Testis (tissue), 2 donors: ENCODE results near the gene RBM6.

Experiments used
- POLR2A ChIP-seq: fragments of 450-650 bp; IDR thresholded peaks from one replicate; pipeline ENCODE4 v1.6.1; 2017; ENCODE audit warnings: antibody characterized with exemption, mild to moderate bottlenecking, moderate library complexity
- TF ChIP-seq, protein P1 (sequence below), 3 experiments: fragments of 450-650 bp in 2 of 3; fragments of 200-600 bp in 1 of 3; sonication (generic) in 1 of 3; IDR thresholded peaks; one replicate each; pipeline ENCODE4 v1.5.1; 2016 to 2019; ENCODE audit warnings: antibody characterized with exemption in 3 of 3, mild to moderate bottlenecking in 2 of 3, moderate library complexity in 1 of 3

DNA sequence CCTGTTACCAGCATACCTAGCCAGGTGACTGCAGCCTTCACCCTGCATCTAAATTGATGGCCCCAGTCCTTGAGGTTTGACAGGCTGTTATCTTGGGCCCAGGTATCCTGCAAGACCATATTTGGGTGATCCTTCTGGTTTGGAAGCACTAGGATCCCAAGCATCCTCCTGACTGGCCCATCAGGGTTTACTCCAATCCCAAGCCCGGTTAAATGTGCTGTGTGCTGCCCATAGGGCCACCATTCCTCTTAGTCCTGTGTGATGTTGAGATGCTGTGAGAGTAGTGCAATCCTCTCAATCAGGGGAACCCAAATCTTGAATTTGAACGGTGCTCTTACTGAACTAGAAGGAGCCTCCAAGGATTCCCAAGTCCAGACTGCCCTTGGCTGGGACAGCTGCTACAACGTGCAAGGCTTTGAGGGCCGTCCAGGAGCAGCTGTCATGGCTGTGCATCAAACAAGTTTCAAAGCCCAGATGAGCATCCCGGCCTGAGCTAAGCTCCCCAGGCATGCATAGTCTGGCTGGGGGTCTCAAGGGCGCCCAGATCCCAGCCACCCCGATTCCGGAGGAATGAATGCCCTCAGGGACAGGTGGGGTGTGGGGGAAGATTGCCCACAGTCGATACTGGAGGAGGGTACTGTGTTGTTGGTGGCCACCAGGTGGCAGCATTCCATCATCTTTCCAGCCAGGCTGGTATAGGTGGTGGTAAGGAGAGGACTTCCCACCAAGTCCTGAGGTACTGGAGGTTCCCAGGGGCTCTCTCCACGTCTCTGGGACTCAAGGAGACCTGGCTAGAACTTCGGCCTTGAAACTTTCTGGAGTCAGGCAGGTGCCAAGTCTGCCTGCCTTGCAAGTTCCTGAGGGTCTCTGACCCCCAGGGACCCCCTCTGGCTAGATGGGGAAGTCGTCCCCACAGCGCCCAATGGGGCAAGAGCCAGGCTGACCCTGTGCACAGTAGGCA is 181.4 kb downstream of the RBM6 start:
- TF ChIP-seq POLR2A: no peak
- TF ChIP-seq, protein P1, sequence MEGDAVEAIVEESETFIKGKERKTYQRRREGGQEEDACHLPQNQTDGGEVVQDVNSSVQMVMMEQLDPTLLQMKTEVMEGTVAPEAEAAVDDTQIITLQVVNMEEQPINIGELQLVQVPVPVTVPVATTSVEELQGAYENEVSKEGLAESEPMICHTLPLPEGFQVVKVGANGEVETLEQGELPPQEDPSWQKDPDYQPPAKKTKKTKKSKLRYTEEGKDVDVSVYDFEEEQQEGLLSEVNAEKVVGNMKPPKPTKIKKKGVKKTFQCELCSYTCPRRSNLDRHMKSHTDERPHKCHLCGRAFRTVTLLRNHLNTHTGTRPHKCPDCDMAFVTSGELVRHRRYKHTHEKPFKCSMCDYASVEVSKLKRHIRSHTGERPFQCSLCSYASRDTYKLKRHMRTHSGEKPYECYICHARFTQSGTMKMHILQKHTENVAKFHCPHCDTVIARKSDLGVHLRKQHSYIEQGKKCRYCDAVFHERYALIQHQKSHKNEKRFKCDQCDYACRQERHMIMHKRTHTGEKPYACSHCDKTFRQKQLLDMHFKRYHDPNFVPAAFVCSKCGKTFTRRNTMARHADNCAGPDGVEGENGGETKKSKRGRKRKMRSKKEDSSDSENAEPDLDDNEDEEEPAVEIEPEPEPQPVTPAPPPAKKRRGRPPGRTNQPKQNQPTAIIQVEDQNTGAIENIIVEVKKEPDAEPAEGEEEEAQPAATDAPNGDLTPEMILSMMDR (IDR thresholded peaks at IDR 0.05): peak; percentile 78 to 86 (median 84)
